H1 (cell line): Measurements from ENCODE around the gene CASZ1. TPM values are rescaled to one million over a fixed set of nuclear protein-coding genes. Genes with fewer than 3 reads are reported as not detected.

Experiments used
- CTCF ChIA-PET: fragments of 300-600 bp; sonication (Branson Sonifier 250); formaldehyde crosslinking; loops from one replicate; lab custom pipeline; 2021; ENCODE audit not compliant: partially characterized antibody; lab: Charles Lee
- POLR2A ChIA-PET: fragments of 300-600 bp; sonication (Branson Sonifier 250); formaldehyde crosslinking; loops from one replicate; lab custom pipeline; 2021; ENCODE audit warnings: inconsistent platforms; ENCODE audit not compliant: partially characterized antibody; lab: Charles Lee
- DNase-seq, 2 experiments: peaks; one replicate each; pipeline versions ENCODE4 v3.0.0 to v3.0.0-alpha.2; 2010 to 2022; ENCODE audit warnings: low spot score in 2 of 2, low read depth in 1 of 2, mixed read lengths in 1 of 2
- FAIRE-seq: peaks from 2 replicates; lab custom pipeline; 2011; peaks lifted over from hg19 to GRCh38; lab: Jason Lieb, UNC
- H2AFZ ChIP-seq: 2 replicates; pipeline ENCODE4 v1.8.1; 2012; ENCODE audit warnings: low read length, inconsistent platforms
- H2AK5ac ChIP-seq: 2 replicates; pipeline ENCODE4 v1.6.1; 2013; ENCODE audit warnings: low read depth, low read length
- H2BK120ac ChIP-seq: replicated peaks from 2 replicates; pipeline ENCODE3; 2013; ENCODE audit warnings: low read depth, low read length, inconsistent platforms
- H2BK12ac ChIP-seq: 2 replicates; pipeline ENCODE4 v1.6.1; 2013; ENCODE audit warnings: low read depth, low read length
- H2BK15ac ChIP-seq: 2 replicates; pipeline ENCODE4 v1.6.1; 2013; ENCODE audit warnings: low read length
- H2BK20ac ChIP-seq: 2 replicates; pipeline ENCODE4 v1.6.1; 2013; ENCODE audit warnings: low read length
- H2BK5ac ChIP-seq: 2 replicates; pipeline ENCODE4 v1.6.1; 2013; ENCODE audit warnings: low read depth, low read length
- H3K14ac ChIP-seq: 2 replicates; pipeline ENCODE4 v1.6.1; 2013; ENCODE audit warnings: inconsistent platforms; ENCODE audit not compliant: insufficient read length
- H3K18ac ChIP-seq: 2 replicates; pipeline ENCODE4 v1.6.1; 2013; ENCODE audit warnings: low read length; ENCODE audit errors: extremely low read depth
- H3K23ac ChIP-seq: 2 replicates; pipeline ENCODE4 v1.6.1; 2013; ENCODE audit warnings: inconsistent platforms; ENCODE audit not compliant: insufficient read length
- H3K23me2 ChIP-seq: 2 replicates; pipeline ENCODE4 v1.6.1; 2013; ENCODE audit warnings: low read depth, low read length
- H3K27ac ChIP-seq: 2 replicates; pipeline ENCODE4 v1.6.1; 2011; ENCODE audit warnings: low read depth, low read length, inconsistent platforms
- H3K27me3 ChIP-seq, 4 experiments: replicated peaks in 1 of 4; 1 replicate in 1 of 4; 2 replicates in 3 of 4; pipeline versions ENCODE4 v1.6.1 to v1.8.1; 2011 to 2013; ENCODE audit warnings: low read length in 3 of 4, mild to moderate bottlenecking in 3 of 4, inconsistent platforms in 2 of 4, mixed read lengths in 2 of 4, moderate library complexity in 1 of 4; ENCODE audit not compliant: control insufficient read depth in 3 of 4, insufficient read depth in 3 of 4; ENCODE audit errors: extremely low read depth in 1 of 4
- H3K36me3 ChIP-seq, 4 experiments: 2 replicates each; pipeline versions ENCODE4 v1.6.1 to v1.8.1; 2011 to 2013; ENCODE audit warnings: mild to moderate bottlenecking in 4 of 4, low read length in 3 of 4, moderate library complexity in 2 of 4, control low read depth in 1 of 4, inconsistent platforms in 1 of 4; ENCODE audit not compliant: insufficient read depth in 4 of 4, control insufficient read depth in 2 of 4
- H3K4ac ChIP-seq: replicated peaks from 2 replicates; pipeline ENCODE3; 2013; ENCODE audit warnings: low read length, low read depth, mixed read lengths, inconsistent platforms; ENCODE audit not compliant: insufficient read length
- H3K4me1 ChIP-seq, 4 experiments: replicated peaks in 1 of 4; 1 replicate in 1 of 4; 2 replicates in 3 of 4; pipeline versions ENCODE4 v1.6.1 to v1.8.1; 2011 to 2013; ENCODE audit warnings: low read length in 3 of 4, inconsistent platforms in 2 of 4, mixed read lengths in 1 of 4; ENCODE audit not compliant: insufficient read depth in 4 of 4, control insufficient read depth in 3 of 4
- H3K4me2 ChIP-seq, 2 experiments: 2 replicates each; pipeline versions ENCODE4 v1.6.1 to v1.8.1; 2011 to 2013; ENCODE audit warnings: low read depth in 2 of 2, low read length in 2 of 2, control low read depth in 1 of 2, inconsistent platforms in 1 of 2, mild to moderate bottlenecking in 1 of 2; ENCODE audit not compliant: insufficient read depth in 1 of 2
- H3K4me3 ChIP-seq, 4 experiments: fragments of 200-600, 300-600 bp in 1 of 4; sonication (generic), shearing (Covaris generic), sonication (Bioruptor Twin) in 1 of 4; 2 replicates each; pipeline versions ENCODE4 v1.5.1 to v1.8.1; 2011 to 2016; ENCODE audit warnings: low read length in 4 of 4, low read depth in 3 of 4, control low read depth in 2 of 4, inconsistent platforms in 2 of 4, mild to moderate bottlenecking in 2 of 4, mixed read lengths in 1 of 4, moderate library complexity in 1 of 4; ENCODE audit not compliant: insufficient read depth in 2 of 4; ENCODE audit errors: extremely low read depth in 1 of 4
- H3K56ac ChIP-seq: replicated peaks from 2 replicates; pipeline ENCODE3; 2013; ENCODE audit warnings: low read depth, mild to moderate bottlenecking, mixed read lengths, low read length, inconsistent platforms; ENCODE audit not compliant: insufficient read length
- H3K79me1 ChIP-seq: 2 replicates; pipeline ENCODE4 v1.6.1; 2013; ENCODE audit warnings: low read depth, low read length, control low read depth
- H3K79me2 ChIP-seq, 2 experiments: 2 replicates each; pipeline versions ENCODE4 v1.6.1 to v1.8.1; 2012 to 2013; ENCODE audit warnings: low read length in 2 of 2, mild to moderate bottlenecking in 2 of 2, inconsistent platforms in 1 of 2; ENCODE audit not compliant: insufficient read depth in 2 of 2, control insufficient read depth in 1 of 2
- H3K9ac ChIP-seq, 4 experiments: replicated peaks in 1 of 4; 1 replicate in 1 of 4; 2 replicates in 3 of 4; pipeline versions ENCODE4 v1.6.1 to v1.8.1; 2011 to 2013; ENCODE audit warnings: low read depth in 3 of 4, low read length in 3 of 4, control low read depth in 2 of 4, mild to moderate bottlenecking in 2 of 4, moderate library complexity in 2 of 4, inconsistent platforms in 1 of 4; ENCODE audit errors: extremely low read depth in 1 of 4
- H3K9me3 ChIP-seq, 2 experiments: 2 replicates each; pipeline versions ENCODE4 v1.6.1 to v1.8.1; 2012 to 2013; ENCODE audit warnings: mild to moderate bottlenecking in 2 of 2, moderate library complexity in 2 of 2, control low read depth in 1 of 2, inconsistent platforms in 1 of 2, low read depth in 1 of 2, low read length in 1 of 2, mixed read lengths in 1 of 2; ENCODE audit not compliant: insufficient read depth in 2 of 2
- H4K20me1 ChIP-seq, 2 experiments: replicated peaks in 1 of 2; 2 replicates each; pipeline versions ENCODE3 to v1.8.1; 2011 to 2013; ENCODE audit warnings: inconsistent platforms in 2 of 2, low read length in 2 of 2, mild to moderate bottlenecking in 1 of 2; ENCODE audit not compliant: insufficient read depth in 2 of 2, control insufficient read depth in 1 of 2
- H4K5ac ChIP-seq: 2 replicates; pipeline ENCODE4 v1.6.1; 2013; ENCODE audit warnings: low read length, low read depth, mixed read lengths, inconsistent platforms; ENCODE audit not compliant: insufficient read length
- H4K8ac ChIP-seq: 2 replicates; pipeline ENCODE4 v1.8.0; 2013; ENCODE audit warnings: mild to moderate bottlenecking, moderate library complexity, low read length, inconsistent platforms; ENCODE audit not compliant: insufficient read depth; ENCODE audit errors: extremely low read depth
- H4K91ac ChIP-seq: replicated peaks from 2 replicates; pipeline ENCODE3; 2013; ENCODE audit warnings: low read length, mixed read lengths, inconsistent platforms; ENCODE audit not compliant: insufficient read length
- BACH1 ChIP-seq: IDR thresholded peaks from 2 replicates; pipeline ENCODE4 v1.6.1; 2012; ENCODE audit warnings: low read length, improper control_type of control experiment
- CTBP2 ChIP-seq: IDR thresholded peaks from 2 replicates; pipeline ENCODE4 v1.7.0; 2011; ENCODE audit warnings: borderline replicate concordance, mild to moderate bottlenecking, moderate library complexity, mixed read lengths, low read length; ENCODE audit not compliant: insufficient read depth, insufficient read length
- FOSL1 ChIP-seq: IDR thresholded peaks from 2 replicates; pipeline ENCODE4 v1.6.1; 2011; ENCODE audit warnings: mild to moderate bottlenecking, low read depth, low read length, moderate library complexity; ENCODE audit not compliant: insufficient read depth
- POLR2A ChIP-seq, 2 experiments: IDR thresholded peaks; 1 replicate in 1 of 2; 2 replicates in 1 of 2; pipeline ENCODE4 v1.6.1; 2011; ENCODE audit warnings: low read depth in 2 of 2, low read length in 2 of 2, mild to moderate bottlenecking in 2 of 2; ENCODE audit errors: control extremely low read depth in 1 of 2
- RAD21 ChIP-seq, 2 experiments: IDR thresholded peaks in 1 of 2; conservative IDR thresholded peaks in 1 of 2; 2 replicates each; pipeline ENCODE4 v1.6.1; 2011; ENCODE audit warnings: low read depth in 2 of 2, low read length in 2 of 2, improper control_type of control experiment in 1 of 2, inconsistent platforms in 1 of 2, mild to moderate bottlenecking in 1 of 2, moderate library complexity in 1 of 2
- RBBP5 ChIP-seq: IDR thresholded peaks from 2 replicates; pipeline ENCODE4 v1.7.1; 2012; ENCODE audit warnings: low read depth, mild to moderate bottlenecking, inconsistent platforms, low read length, moderate library complexity, borderline replicate concordance
- TCF12 ChIP-seq: IDR thresholded peaks from 2 replicates; pipeline ENCODE4 v1.6.1; 2011; ENCODE audit warnings: low read depth, mild to moderate bottlenecking, low read length
- WGBS, 2 experiments: shearing (Covaris generic) in 1 of 2; methylation state at CpG; one replicate each; pipeline versions ENCODE4 v1.1.6 to v1.1.7; 2013 to 2015; ENCODE audit warnings: low lambda C conversion rate in 2 of 2, mixed read lengths in 2 of 2, inconsistent platforms in 1 of 2, low coverage in 1 of 2, missing lambda C conversion rate in 1 of 2; ENCODE audit not compliant: insufficient replicate concordance in 2 of 2, insufficient coverage in 1 of 2, insufficient read length in 1 of 2; ENCODE audit errors: extremely low coverage in 1 of 2, missing lambda C conversion rate in 1 of 2; 5-methylcytosine and 5-hydroxymethylcytosine counted together
- polyA plus RNA-seq, 7 experiments: library from polyadenylated mRNA; depleted of rRNA in 3 of 7; stranded (reverse) in 5 of 7; unstranded in 2 of 7; fragments of >200 nt in 5 of 7; fragments of 200-250 nt in 2 of 7; gene quantifications; 1 replicate in 5 of 7; 2 replicates in 1 of 7; 4 replicates in 1 of 7; pipeline versions ENCODE4 v1.2.1 to v1.2.3, GENCODE V29; 2011 to 2013; ENCODE audit warnings: missing spikeins in 2 of 7, mixed read lengths in 2 of 7
- total RNA-seq: library from RNA; stranded (reverse); fragmentation: NEBNext Ultra II Directional; extraction: Animal tissue kit (Norgen Biotek cat#: 25700); gene quantifications from 2 replicates; pipeline ENCODE4 v1.2.1, GENCODE V29; 2021
- TF ChIP-seq, protein P1 (sequence below): IDR thresholded peaks from 2 replicates; pipeline ENCODE4 v1.6.1; 2012; ENCODE audit warnings: inconsistent platforms
- TF ChIP-seq, protein P2 (sequence below), 3 experiments: IDR thresholded peaks; 1 replicate in 2 of 3; 2 replicates in 1 of 3; pipeline versions ENCODE4 v1.5.1 to v1.6.1; 2011; ENCODE audit warnings: low read length in 3 of 3, mild to moderate bottlenecking in 3 of 3, inconsistent platforms in 2 of 3, low read depth in 1 of 3, moderate library complexity in 1 of 3; ENCODE audit not compliant: insufficient read depth in 1 of 3; ENCODE audit errors: control extremely low read depth in 1 of 3

CASZ1 gene
- total and polyA plus RNA-seq, 2 of the 8 experiments (the other 6 are each of a cell fraction or from before 2014, with no cell fraction given), result 4.4 to 7.7 TPM

DNA sequence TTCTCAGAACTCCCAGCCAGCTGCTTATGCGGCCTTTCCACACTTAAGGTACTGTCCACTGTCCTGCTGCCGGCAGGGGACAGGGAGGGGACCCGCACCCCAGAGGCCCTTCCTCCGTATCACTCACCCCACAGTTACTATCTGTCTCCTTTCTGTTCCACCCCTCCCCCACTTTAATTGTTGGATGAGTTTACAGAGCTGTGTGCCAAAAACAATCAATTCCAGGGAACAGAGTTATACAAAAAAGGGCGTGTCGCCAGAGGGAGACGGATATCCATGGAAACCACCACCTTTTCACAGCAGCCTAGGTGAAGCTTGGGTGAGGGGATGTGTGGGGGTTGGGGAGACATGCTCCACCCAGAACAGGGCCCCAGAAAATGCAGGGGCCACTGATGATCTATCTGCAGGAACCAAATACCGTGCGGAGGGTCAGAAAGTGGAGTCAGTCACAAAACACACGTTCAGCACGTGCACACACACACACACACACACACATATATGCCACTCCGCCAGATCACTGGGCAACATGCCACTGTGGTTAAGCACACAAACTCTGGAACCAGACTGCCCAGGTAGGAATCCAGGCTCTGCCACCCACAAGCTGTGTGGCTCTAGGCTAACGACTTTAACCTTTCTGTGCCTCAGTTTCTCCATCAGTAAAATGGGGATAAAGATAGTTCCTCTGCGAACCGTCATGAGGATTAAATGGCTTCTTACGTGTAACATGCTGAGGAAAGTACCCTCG, 30.5 kb downstream of the CASZ1 start:
- Histone ChIP-seq H3K27me3 (no peaks in the 10 kb centered on the region), H3K18ac (no peak overlapping the region), H3K36me3 (no peaks in the 10 kb centered on the region), H3K79me1 (no peaks in the 10 kb centered on the region), H3K56ac (no peak overlapping the region), H2AK5ac (no peak overlapping the region; the same call in 1 of the 2 replicates), H4K91ac (no peak overlapping the region), H3K14ac (no peak overlapping the region), H3K23ac (no peak overlapping the region), H3K27ac (no peak overlapping the region), H4K8ac (peak overlapping the region; percentile 31; the same call in 1 of the 2 replicates), H2BK20ac (no peak overlapping the region; the same call in 1 of the 2 replicates), H3K4me3 (no peak overlapping the region), H3K9me3 (no peaks in the 10 kb centered on the region), H3K23me2 (no peaks in the 10 kb centered on the region), H4K20me1 (no peaks in the 10 kb centered on the region), H3K4me1 (peaks cover 0 to 6% (median 1%) of the 10 kb centered on the region in 4 experiments; a peak in 3 of 7 replicates), H3K9ac (no peak overlapping the region), H3K4ac (no peak overlapping the region), H3K4me2 (no peak overlapping the region), H2BK15ac (no peak overlapping the region), H4K5ac (no peak overlapping the region), H2BK5ac (no peak overlapping the region; the same call in 1 of the 2 replicates), H2BK12ac (no peak overlapping the region), H3K79me2 (no peaks in the 10 kb centered on the region), H2AFZ (no peak overlapping the region), H2BK120ac (no peak overlapping the region)
- 92% methylated on average over 17 of the region's 17 CpGs; no CpG with 5 or more reads in 1 of the 2 experiments for WGBS, 2 experiments
- CTCF ChIA-PET, result no interaction called here
- no peak for TF ChIP-seq CTBP2
- no peak for TF ChIP-seq POLR2A (IDR thresholded peaks at IDR 0.05; ENCODE audit: control extremely low read depth in 1 of 2, low read depth in 2 of 2, low read length in 2 of 2)
- no peak for TF ChIP-seq BACH1
- no peak for TF ChIP-seq TCF12
- TF ChIP-seq RAD21 (IDR thresholded peaks at IDR 0.05 in 1 of 2, conservative IDR thresholded peaks at IDR 0.05 in 1 of 2; ENCODE audit: low read depth in 2 of 2, low read length in 2 of 2), result no peak
- no peak for TF ChIP-seq FOSL1
- TF ChIP-seq, protein P1, sequence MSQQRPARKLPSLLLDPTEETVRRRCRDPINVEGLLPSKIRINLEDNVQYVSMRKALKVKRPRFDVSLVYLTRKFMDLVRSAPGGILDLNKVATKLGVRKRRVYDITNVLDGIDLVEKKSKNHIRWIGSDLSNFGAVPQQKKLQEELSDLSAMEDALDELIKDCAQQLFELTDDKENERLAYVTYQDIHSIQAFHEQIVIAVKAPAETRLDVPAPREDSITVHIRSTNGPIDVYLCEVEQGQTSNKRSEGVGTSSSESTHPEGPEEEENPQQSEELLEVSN, result no peak
- no peak for TF ChIP-seq RBBP5
- TF ChIP-seq, protein P2, sequence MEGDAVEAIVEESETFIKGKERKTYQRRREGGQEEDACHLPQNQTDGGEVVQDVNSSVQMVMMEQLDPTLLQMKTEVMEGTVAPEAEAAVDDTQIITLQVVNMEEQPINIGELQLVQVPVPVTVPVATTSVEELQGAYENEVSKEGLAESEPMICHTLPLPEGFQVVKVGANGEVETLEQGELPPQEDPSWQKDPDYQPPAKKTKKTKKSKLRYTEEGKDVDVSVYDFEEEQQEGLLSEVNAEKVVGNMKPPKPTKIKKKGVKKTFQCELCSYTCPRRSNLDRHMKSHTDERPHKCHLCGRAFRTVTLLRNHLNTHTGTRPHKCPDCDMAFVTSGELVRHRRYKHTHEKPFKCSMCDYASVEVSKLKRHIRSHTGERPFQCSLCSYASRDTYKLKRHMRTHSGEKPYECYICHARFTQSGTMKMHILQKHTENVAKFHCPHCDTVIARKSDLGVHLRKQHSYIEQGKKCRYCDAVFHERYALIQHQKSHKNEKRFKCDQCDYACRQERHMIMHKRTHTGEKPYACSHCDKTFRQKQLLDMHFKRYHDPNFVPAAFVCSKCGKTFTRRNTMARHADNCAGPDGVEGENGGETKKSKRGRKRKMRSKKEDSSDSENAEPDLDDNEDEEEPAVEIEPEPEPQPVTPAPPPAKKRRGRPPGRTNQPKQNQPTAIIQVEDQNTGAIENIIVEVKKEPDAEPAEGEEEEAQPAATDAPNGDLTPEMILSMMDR (IDR thresholded peaks at IDR 0.05; ENCODE audit: control extremely low read depth in 1 of 3, insufficient read depth in 1 of 3, low read depth in 1 of 3, low read length in 3 of 3), result no peak
- POLR2A ChIA-PET, result interaction anchor here (0.5 kb wide), 1 partner anchor 32 kb away, joined by 4 read pairs; no protein-coding TSS in a partner anchor
- FAIRE-seq, result no peak
- DNase-seq, result no peak
